HPDE6-E6E7 (cell line): ENCODE measurements around the gene PAPOLB.
"Not testable (repeated sequence)": the region's sequence is repeated elsewhere in the genome, so short reads cannot be mapped to it uniquely, and the experiment has no call there.

Experiments used
- DNase-seq: peaks from one replicate; pipeline ENCODE4 v3.0.0; 2011; ENCODE audit warnings: missing footprints; ENCODE audit errors: extremely low spot score

Gene PAPOLB

DNA sequence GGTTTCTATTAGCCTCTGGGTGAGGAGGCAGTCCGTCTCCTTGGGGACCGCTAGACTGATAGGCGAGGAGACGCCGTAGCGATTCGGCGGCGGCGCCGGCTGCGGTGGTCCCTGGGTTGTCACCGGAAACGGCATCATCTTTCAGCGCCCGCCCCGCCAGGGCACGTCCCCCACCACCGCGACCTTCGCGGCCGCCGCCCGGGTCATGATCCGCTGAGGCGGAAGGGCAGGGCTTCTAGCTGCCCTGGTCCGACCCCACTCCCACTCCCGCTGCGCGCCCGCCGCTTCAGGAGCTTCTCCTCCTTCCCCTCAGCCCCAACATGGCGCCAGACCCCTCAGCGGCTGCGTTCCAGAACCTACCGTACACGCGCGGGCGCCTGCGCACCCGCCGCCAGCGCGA lies at the start of gene PAPOLB:
TSS of gene PAPOLB (minus strand) at position 358 of the 400 bp plus-strand sequence. CDS start at position 138, 220 bp downstream.
- DNase-seq: no peak

DNA sequence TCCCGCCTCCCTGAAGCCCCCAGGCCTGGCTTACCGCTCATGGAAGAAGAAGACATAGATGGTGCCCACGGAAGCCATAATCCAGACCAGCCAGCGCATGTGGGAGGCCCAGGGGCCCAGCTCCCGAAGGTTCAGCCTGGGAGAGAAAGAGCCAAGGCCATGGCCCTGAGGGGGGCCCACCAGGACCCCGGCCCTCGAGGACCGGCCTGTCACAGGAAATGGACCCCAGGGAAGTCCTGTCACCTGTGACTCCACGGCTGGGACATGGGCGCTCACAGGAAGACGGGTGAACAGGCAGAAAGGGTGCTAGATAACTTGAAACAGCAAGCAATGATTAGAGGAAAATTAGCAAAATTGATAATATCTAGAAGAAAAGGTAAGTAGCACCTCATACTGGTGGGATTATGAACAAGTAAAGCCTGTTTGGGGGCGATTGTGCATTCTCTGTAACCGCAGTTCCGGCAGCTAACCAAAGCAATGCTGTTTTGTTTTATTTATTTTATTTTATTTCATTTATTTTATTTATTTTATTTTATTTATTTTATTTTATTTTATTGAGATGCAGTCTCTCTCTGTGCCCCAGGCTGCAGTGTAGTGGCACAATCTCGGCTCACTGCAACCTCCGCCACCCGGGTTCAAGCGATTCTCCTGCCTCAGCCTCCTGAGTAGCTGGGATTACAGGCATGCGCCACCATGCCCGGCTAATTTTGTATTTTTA lies 49.4 kb upstream of the PAPOLB start:
- no peak for DNase-seq

DNA sequence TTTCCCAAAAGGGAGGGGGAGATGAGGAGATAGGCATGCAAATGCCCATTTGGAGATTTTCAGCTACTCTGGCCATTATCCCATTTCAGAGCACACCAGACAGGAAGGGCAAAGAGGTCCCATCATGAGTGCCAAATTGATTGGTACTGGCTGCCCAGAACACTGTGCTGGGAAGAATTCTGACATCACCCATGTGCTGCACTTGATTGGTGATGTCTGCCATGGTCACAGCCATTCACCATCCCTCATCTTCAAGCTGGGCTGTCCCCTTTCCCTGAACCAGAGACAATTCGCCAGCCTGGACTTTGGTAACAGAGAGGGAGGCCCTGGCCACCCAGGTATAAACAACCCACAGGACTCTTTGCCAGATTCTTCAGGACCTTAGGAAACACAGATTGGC lies 44.9 kb upstream of the PAPOLB start:
- no peak for DNase-seq

DNA sequence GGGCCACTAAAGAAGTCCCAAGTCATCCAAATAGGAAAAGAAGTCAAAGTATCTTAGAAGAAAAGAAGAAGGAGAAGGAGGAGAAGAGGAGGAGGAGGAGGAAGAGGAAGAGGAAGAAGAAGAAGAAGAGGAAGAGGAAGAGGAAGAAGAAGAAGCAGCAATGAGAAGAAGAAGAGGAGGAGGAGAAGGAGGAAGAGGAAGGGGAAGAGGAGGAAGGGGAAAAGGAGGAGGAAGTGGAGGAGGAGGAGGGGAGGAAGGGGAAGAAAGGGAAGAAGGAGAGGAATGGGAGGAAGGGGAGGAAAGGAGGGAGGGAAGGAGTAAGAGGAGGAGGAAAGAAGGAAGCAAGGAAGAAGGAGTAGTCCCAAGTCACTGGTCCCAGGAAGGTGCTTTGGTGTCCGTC lies 43.3 kb upstream of the PAPOLB start:
- DNase-seq: no peak

DNA sequence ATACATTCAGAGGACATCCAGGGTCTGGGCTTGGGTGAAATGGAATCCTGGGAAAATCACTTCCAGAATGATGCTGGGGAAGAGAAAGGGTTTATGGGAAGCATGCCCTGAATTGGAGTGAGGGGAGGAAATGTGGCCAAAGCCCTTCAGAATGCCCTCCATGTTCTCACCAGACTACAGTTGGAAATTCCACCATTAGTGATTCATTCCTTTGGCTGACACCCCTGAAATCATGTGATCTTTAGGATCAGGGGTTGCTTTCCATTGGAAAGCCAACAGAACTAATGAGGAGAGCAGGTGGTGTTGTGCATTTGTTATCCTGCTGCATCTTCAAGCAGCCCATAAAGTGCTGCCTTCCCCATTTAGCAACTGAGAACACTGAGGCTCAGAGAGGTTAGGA lies 42.5 kb upstream of the PAPOLB start:
- no peak for DNase-seq

DNA sequence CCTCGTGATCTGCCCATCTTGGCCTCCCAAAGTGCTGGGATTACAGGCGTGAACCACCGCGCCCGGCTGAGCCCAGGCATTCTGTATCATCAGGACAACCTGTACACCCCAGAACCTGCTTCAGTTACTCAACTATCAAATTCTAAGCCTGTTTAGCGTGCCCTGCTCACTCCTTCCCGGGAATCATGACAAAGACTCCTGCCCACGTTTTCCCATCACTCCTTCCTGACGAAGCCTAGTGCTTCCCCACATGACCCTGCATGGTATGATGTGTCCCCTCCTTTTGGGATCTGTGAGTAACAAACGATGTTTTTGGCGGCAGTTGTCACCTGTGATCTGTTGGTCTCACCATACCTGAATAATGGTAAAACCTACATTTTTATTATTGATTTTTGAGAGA lies 33.9 kb upstream of the PAPOLB start:
- DNase-seq: no peak

DNA sequence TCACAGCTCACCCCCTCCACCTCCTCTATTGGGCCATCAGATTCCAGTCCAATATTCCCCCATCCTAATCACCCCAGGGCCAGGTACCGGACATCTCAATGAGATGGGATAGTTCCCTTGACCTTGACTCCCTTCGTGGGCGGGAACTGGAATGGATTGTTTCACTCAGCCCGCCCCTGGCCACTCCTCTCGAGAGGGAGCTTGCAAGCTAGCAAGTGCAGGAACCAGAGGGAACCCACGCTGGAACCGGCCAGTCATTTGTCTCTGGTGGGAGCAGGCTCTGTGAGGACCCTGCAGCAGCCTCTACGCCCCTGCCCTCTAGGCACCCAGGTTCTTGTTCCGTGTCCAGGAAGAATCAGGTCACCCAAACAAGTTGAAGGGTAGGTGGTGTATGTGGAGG lies 32.7 kb upstream of the PAPOLB start:
- DNase-seq: no peak

DNA sequence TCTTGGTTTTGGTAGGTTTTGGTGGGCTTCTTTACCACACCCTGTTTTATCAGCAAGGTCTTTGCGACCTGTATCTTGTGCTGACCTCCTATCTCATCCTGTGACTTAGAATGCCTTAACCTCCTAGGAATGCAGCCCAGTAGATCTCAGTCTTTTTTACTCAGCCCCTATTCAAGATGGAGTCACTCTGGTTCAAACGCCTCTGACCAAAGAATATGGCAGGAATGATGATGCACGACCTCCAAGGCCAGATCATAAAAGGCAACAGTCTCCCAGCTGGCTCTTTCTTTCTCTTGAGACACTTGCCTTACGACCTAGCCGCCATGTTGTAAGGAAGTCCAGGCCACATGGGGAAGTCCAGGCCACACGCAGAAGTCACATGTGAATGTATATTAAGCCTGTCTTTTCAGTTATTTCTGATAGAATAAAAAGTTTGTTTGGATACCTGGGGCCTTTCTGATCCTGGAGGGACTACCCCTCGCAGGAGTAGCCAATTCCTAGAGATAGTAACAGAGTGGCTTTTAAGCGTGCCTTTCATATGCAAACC lies 32.2 kb upstream of the PAPOLB start:
- DNase-seq: no peak

DNA sequence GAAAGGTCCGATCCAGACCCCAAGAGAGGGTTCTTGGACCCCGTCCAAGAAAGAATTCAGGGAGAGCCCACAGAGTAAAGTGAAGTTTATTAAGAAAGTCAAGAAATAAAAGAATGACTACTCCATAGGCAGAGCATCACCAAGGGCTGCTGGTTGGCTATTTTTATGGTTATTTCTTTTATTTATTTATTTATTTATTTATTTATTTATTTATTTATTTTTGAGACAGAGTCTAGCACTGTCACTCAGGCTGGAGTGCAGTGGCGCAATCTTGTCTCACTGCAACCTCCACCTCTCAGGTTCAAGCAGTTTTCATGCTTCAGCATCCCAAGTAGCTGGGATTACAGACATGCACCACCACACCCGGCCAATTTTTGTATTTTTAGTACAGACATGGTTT lies 31.4 kb upstream of the PAPOLB start:
- DNase-seq: not testable (repeated sequence)

DNA sequence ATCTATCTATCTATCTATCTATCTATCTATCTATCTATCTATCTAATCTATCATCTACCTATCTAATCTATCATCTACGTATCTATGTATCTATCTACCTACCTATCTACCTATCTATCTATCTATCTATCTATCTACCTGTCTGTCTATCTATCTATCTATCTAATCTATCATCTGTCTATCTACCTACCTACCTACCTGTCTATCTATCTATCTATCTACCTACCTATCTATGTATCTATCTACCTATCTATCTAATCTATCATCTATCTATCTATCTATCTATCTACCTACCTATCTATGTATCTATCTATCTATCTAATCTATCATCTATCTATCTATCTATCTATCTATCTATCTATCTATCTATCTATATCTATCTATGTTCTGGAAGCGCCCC lies 29.7 kb upstream of the PAPOLB start:
- DNase-seq: not testable (repeated sequence)

DNA sequence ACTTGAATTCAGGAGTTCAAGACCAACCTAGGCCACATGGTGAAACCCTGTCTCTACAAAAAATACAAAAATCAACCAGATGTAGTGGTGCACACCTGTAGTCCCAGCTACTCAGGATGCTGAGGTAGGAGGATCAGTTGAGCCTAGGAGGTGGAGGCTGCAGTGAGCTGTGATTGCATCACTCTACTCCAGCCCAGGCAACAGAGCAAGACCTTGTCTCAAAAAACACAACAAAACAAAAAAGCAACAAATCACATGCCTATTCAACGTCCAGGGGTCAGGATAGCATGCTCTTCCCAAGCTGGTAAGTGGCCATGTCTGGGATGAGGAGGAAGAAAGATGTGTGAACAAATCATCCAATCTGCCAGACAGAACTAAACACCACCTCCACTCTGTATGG lies 27.9 kb upstream of the PAPOLB start:
- no peak for DNase-seq

DNA sequence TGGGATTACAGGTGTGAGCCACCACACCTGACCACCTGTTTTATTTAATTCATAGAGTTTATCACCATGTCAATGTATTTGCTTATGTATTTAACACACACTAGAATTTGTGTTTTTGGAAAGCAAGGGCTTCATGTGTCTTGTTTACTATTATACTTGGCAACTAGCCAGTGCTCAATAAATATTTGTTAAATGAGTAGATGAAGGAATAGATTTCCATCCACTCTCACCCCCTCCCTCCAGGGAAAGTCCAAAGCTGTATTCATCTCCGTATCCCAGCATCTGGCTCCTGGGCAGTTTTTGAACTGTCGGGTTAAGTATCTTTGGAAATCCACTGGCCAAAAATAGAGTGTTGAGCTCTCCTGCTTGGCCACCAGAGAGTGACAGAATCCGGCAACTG lies 26.3 kb upstream of the PAPOLB start:
- no peak for DNase-seq

DNA sequence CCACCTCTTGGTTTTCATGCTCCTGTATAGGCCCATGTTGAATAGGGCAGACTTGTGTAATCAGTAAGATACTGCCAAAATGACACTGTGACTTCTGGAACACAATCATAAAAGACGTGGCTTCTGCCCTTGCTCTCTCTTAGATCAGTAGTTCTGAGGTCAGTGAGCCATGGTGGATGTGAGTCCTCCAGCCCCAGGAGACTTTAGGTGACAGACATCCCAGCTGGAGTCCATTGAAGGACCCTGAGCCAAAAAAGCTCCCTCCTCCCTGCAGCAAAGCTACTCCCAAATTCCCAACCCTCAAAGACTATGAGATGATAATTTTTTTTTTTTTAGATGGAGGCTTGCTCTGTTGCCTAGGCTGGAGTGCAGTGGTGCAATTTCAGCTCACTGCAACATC lies 24.8 kb upstream of the PAPOLB start:
- no peak for DNase-seq

DNA sequence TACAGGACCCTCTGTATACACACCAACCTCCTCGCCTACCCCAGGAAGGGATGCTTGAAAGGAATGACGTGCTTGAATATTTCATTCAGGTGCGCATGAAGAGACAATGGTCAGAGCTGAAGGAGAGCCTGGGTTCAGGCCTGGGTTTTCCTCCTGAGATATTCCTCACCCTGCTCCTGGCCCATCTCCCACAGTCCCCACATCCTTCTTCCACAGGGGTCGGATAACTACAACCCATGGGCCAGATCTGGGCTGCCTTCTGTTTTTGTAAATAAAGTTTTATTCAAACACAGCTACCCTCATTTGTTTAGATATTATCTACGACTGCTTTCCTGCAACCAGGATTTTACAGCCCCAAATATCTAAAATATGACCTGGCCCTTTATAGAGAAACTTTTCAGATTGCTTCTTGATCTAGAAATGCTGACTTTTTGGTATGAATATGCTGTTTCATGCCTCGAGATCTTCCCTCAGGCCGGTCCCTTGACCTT lies 23.5 kb upstream of the PAPOLB start:
- DNase-seq: no peak

DNA sequence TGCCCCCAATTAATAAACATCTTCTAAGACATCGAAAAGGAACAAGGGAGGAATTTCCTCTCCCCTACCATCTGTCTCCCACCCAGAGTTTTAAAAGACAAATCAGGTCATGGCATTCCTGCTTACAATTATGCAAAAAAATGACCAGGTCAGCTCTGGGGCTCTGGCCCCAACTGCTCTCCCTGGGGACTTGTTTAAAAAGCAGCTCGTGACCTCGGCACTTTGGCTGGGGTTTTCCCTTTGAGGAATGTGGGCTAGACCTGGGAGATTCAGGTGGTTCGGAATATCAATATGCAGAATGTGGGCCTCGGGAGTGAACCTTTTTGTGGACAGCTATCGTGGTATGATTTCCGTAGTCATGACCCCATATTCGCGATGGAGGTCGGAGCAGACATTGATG lies 22.3 kb upstream of the PAPOLB start:
- DNase-seq: no peak

DNA sequence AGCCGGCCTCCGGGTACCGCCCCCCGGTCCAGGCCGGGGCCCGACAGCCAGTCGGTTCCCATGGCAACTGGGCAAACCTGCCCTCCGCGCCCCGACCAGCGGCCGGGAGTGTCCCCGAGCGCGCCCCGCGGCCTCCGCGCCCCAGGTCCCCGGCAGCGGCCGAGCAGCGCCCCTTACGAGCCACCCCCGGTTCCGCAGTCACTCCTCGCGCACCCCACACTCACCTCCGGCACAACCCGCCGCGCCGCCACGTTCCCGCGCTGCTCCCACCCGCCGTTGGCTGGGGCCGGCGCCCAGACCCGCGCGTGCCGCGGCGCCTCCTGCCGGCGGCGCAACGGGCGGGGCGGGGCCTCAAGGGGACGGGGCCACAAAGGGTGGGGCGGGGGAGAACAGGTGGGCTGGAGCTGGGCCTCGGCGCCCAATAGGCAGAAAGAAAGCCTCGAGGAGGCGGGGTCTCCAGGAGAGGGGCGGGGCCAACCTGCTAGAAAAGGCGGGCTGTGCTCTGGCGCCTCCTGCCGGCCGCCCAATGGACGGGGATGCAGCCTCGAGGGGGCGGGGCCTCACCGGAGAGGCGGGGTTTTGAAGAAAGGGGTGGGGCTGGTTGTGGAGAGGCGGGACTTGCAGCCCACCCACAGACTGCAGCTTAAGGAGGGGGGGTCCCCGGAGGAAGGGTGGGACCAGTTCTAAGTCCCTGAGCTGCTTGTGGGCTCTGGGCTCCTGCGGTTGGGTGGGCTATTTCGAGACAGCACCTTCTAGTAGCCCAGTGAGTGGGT lies 21.7 kb upstream of the PAPOLB start, which contains the start of gene RADIL:
TSS of gene RADIL (minus strand) at position 345 of the 773 bp plus-strand sequence. CDS start 5,577 bp downstream, outside the sequence.
- DNase-seq: no peak

DNA sequence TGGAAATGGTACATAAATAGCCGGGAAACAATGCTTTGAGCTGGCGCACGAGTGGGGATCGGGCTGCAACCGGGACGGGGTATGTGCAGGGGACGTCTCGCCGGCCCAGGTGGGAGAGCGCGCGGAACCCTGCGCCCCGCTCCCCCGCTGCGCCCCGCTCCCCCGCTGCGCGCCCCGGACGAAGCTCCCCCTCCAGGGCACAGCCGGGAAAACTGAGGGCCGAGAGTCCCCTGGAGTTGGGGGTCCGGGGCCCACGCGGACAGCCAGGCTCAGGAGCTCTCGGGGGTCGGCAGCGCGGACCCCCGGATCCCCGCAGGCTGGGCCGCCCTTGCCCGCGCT lies 21.2 kb upstream of the PAPOLB start:
- no peak for DNase-seq

DNA sequence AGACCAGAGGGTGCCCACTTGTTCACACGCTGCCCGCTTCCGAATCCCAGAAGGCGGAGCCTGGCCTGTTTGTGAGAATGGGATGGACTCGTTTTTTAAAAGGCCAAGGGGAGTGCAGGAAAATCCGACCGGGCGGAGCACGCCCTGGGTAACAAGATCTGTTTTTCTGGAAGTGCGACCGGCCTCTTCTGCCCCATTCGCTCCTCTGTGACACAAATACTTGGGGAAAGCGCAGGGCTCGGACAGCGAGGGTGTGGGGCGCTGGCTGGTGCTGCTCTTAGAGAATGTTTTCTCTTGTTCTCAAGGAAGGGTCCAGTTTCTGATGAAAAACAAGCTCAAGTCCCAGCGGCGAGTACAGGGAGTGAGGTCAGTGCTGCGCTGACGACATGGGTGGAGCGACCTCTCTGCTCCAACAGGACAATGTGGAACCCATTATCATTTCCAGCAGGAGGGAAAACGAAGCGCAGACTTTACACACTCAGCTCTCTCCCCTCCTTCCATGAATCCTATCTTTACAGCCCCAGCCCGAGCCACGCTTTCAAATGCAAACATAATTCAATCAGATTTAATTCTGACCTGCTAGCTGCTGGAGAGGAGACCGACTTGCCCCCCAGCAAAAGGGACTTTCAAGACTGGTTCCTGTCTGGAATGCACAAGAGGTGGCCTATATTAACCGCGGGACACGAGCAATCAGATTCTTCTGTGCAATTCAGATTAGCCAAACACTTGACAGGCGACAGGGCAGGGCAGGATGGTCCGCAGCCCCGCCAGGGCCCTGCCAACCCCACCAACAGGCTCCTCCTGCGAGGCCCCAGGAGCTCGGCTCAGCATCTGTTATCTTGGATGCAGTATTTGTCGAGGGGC lies 20.6 kb upstream of the PAPOLB start:
- DNase-seq: no peak

DNA sequence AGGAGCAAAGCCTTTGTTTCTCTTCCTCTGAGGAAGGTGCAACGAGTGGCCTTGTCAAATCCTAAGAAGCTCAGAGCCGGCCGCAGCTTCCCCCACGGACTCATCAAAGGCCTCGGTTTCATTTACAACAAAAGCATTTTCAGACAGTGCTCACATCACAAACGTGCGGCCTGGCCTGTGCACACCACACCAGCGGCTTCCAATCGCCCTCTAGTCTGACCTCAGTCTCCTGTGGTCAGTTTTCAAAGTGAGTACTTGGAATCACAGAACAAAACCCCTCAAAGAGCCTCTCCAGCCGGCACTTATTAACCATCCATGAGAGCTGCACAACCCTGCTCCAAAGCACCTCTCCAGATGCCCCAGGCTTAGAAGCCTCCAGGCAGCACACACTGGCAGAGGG lies 18.4 kb upstream of the PAPOLB start:
- no peak for DNase-seq

DNA sequence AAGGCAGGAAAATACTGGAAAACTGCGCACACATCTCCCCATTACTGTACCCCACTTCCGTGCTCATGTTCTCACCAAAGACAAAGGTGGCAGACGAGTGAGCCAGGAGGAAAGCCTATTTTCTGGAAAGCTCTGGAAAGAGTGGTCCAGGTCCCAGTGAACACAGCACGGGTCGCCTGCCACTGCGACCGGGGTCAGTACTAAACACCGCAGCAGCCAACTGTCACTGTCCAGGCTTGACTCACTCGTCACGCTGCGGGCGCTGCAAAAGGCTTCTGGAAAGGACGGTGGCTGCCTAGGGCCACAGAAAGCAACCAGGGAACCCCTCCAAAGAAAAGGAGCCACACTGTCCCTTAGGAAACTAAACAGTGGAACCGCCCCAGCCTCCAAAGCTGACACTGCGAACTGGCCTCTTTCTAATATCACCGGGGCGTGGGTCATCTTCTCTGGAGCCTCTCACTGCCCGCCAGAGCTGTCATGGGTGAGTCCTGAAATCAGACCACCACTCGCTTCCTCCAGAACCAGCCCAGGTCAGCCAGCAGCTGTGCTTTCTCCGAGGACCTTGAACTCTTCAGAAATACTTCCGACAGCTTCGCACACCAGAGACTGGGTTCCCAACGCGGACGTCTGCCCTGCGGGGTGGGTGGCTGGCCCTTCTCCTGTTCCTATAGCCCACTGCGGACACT lies 17.7 kb upstream of the PAPOLB start:
- DNase-seq: no peak
